Measurements from ENCODE around the gene TMEM132D.

The TMEM132D gene

GRCh38 chr12:129676411-129676810, 227.4 kb downstream of the TMEM132D start:
- TF ChIP-seq CTCF (IDR thresholded peaks at IDR 0.05): no peak
- no peak for DNase-seq
- no peak overlapping the region for H3K27ac Mint-ChIP-seq
- H3K4me3 Mint-ChIP-seq: no peak overlapping the region
- H3K36me3 Mint-ChIP-seq (ENCODE audit: low read depth): no peaks in the 10 kb centered on the region
- H3K9me3 Mint-ChIP-seq: peaks cover 24% of the 10 kb centered on the region
- no peaks in the 10 kb centered on the region for H3K4me1 Mint-ChIP-seq
- peaks cover 1% of the 10 kb centered on the region for H3K27me3 Mint-ChIP-seq (ENCODE audit: low read depth, poor library complexity)

- peaks cover 4% of the 10 kb centered on the region for H3K27me3 Mint-ChIP-seq (ENCODE audit: low read depth, poor library complexity)
- no peak overlapping the region for H3K4me3 Mint-ChIP-seq
- no peak for DNase-seq
- H3K9me3 Mint-ChIP-seq: peaks cover 20% of the 10 kb centered on the region
- no peaks in the 10 kb centered on the region for H3K4me1 Mint-ChIP-seq
- no peak overlapping the region for H3K27ac Mint-ChIP-seq
- H3K36me3 Mint-ChIP-seq (ENCODE audit: low read depth): no peaks in the 10 kb centered on the region
- TF ChIP-seq CTCF (IDR thresholded peaks at IDR 0.05): no peak
These were observed 227.9 kb downstream of the TMEM132D start for GRCh38 chr12:129675947-129676346.

- no peak for DNase-seq
- no peak for TF ChIP-seq CTCF (IDR thresholded peaks at IDR 0.05)
These were observed 228.3 kb downstream of the TMEM132D start for GRCh38 chr12:129675496-129675895.

GRCh38 chr12:129673806-129674205, 230.0 kb downstream of the TMEM132D start:
- Mint-ChIP-seq H3K36me3 (ENCODE audit: low read depth) (no peaks in the 10 kb centered on the region), H3K9me3 (peaks cover 11% of the 10 kb centered on the region), H3K4me3 (no peak overlapping the region), H3K27ac (no peak overlapping the region), H3K4me1 (no peaks in the 10 kb centered on the region), H3K27me3 (ENCODE audit: low read depth, poor library complexity) (peaks cover 4% of the 10 kb centered on the region)
- no peak for TF ChIP-seq CTCF (IDR thresholded peaks at IDR 0.05)
- no peak for DNase-seq

More at GRCh38 chr12:129675496-129675895, 228.3 kb downstream of the TMEM132D start:
- Mint-ChIP-seq H3K36me3 (ENCODE audit: low read depth) (no peaks in the 10 kb centered on the region), H3K4me3 (no peak overlapping the region), H3K27me3 (ENCODE audit: low read depth, poor library complexity) (peaks cover 4% of the 10 kb centered on the region), H3K4me1 (no peaks in the 10 kb centered on the region), H3K27ac (no peak overlapping the region), H3K9me3 (peaks cover 15% of the 10 kb centered on the region)

GRCh38 chr12:129672110-129672509, 231.7 kb downstream of the TMEM132D start:
- Mint-ChIP-seq H3K9me3 (peaks cover 18% of the 10 kb centered on the region), H3K36me3 (ENCODE audit: low read depth) (no peaks in the 10 kb centered on the region), H3K4me3 (no peak overlapping the region), H3K27ac (no peak overlapping the region), H3K4me1 (no peaks in the 10 kb centered on the region), H3K27me3 (ENCODE audit: low read depth, poor library complexity) (peaks cover 4% of the 10 kb centered on the region)
- DNase-seq: no peak
- no peak for TF ChIP-seq CTCF (IDR thresholded peaks at IDR 0.05)

- Mint-ChIP-seq H3K36me3 (ENCODE audit: low read depth) (no peaks in the 10 kb centered on the region), H3K27ac (no peak overlapping the region), H3K4me3 (no peak overlapping the region), H3K4me1 (no peaks in the 10 kb centered on the region), H3K9me3 (peaks cover 24% of the 10 kb centered on the region), H3K27me3 (ENCODE audit: low read depth, poor library complexity) (peaks cover 4% of the 10 kb centered on the region)
- DNase-seq: no peak
- TF ChIP-seq CTCF (IDR thresholded peaks at IDR 0.05): no peak
These were observed 233.4 kb downstream of the TMEM132D start for GRCh38 chr12:129670256-129670920.

Data from nephron progenitor cell (in vitro differentiated cells).